A549 (cell line): ENCODE results near the gene PELI2. TPM values are rescaled to one million over a fixed set of nuclear protein-coding genes. Genes with fewer than 3 reads are reported as not detected.

Source experiments
- ATAC-seq, 2 experiments: fragments of 200-7000 bp in 1 of 2; fragments of >200 bp in 1 of 2; cut with Nextera tagmentation in 1 of 2; cut with Tn5 transposase in 1 of 2; 3 replicates each; pipeline versions ENCODE4 v1.8.0 to v1.9.1; 2018 to 2020; ENCODE audit warnings: mild to moderate bottlenecking in 1 of 2, moderate library complexity in 1 of 2
- CTCF ChIA-PET: fragments of 300-600 bp; sonication (Branson Sonifier 250); formaldehyde crosslinking; extraction: SDS; loops from one replicate; lab custom pipeline; 2021; ENCODE audit warnings: antibody characterized with exemption, inconsistent platforms; lab: Yijun Ruan, JAX
- POLR2A ChIA-PET: fragments of 350-600 bp; formaldehyde crosslinking; extraction: SDS; loops from one replicate; lab custom pipeline; 2021; ENCODE audit warnings: antibody characterized with exemption, inconsistent platforms; lab: Yijun Ruan, JAX
- DNase-seq, 2 experiments: peaks; one replicate each; pipeline versions ENCODE4 v3.0.0 to v3.0.0-alpha.2; 2011 to 2016; ENCODE audit warnings: low read depth in 1 of 2, low spot score in 1 of 2
- FAIRE-seq: peaks from 2 replicates; lab custom pipeline; 2011; peaks lifted over from hg19 to GRCh38; lab: Jason Lieb, UNC
- H3K27ac ChIP-seq, 2 experiments: fragments of >200 bp; sonication (Bioruptor Twin); formaldehyde crosslinking; 3 replicates each; pipeline ENCODE4 v1.5.1; 2016 to 2017
- H3K4me1 ChIP-seq: fragments of >200 bp; sonication (Bioruptor Twin); formaldehyde crosslinking; 3 replicates; pipeline ENCODE4 v1.6.1; 2016
- H3K4me2 ChIP-seq: fragments of >200 bp; sonication (Bioruptor Twin); formaldehyde crosslinking; 3 replicates; pipeline ENCODE4 v1.6.1; 2016
- H3K4me3 ChIP-seq: fragments of >200 bp; sonication (Bioruptor Twin); formaldehyde crosslinking; 3 replicates; pipeline ENCODE4 v1.5.1; 2016
- H3K9me3 ChIP-seq: fragments of >200 bp; sonication (Bioruptor Twin); formaldehyde crosslinking; 3 replicates; pipeline ENCODE4 v1.6.1; 2016
- CBX8 ChIP-seq: fragments of 200-600 bp; sonication (generic); IDR thresholded peaks from 2 replicates; pipeline ENCODE4 v1.6.1; 2016
- CEBPB ChIP-seq, 2 experiments: fragments of >200 bp in 1 of 2; sonication (Bioruptor Twin) in 1 of 2; formaldehyde crosslinking in 1 of 2; IDR thresholded peaks; 2 replicates each; pipeline ENCODE4 v1.6.1; 2012 to 2016
- E2F6 ChIP-seq: IDR thresholded peaks from 2 replicates; pipeline ENCODE4 v1.6.1; 2012; ENCODE audit warnings: low read depth, borderline replicate concordance
- ELK1 ChIP-seq: fragments of 150-350 bp; IDR thresholded peaks from 2 replicates; pipeline ENCODE4 v1.6.1; 2014; ENCODE audit warnings: low read depth, mild to moderate bottlenecking, low read length
- FOSL2 ChIP-seq, 2 experiments: fragments of 450-650 bp in 1 of 2; fragments of >200 bp in 1 of 2; sonication (Bioruptor Twin) in 1 of 2; formaldehyde crosslinking; IDR thresholded peaks; 2 replicates each; pipeline versions ENCODE4 v1.5.0 to v1.6.1; 2016 to 2020; ENCODE audit warnings: mild to moderate bottlenecking in 1 of 2, moderate library complexity in 1 of 2
- JUNB ChIP-seq: fragments of >200 bp; sonication (Bioruptor Twin); formaldehyde crosslinking; IDR thresholded peaks from 2 replicates; pipeline ENCODE4 v1.6.1; 2016
- KDM1A ChIP-seq: fragments of 200-600 bp; sonication (generic); IDR thresholded peaks from 2 replicates; pipeline ENCODE4 v1.6.1; 2016; ENCODE audit warnings: low read depth, mild to moderate bottlenecking
- MAFK ChIP-seq: fragments of 450-650 bp; IDR thresholded peaks from 2 replicates; pipeline ENCODE4 v1.6.1; 2014; ENCODE audit not compliant: partially characterized antibody
- NFE2L2 ChIP-seq: fragments of 150-350 bp; conservative IDR thresholded peaks from 2 replicates; pipeline ENCODE4 v1.6.1; 2014; ENCODE audit warnings: low read length
- PBX3 ChIP-seq: IDR thresholded peaks from 2 replicates; pipeline ENCODE4 v1.6.1; 2012
- RCOR1 ChIP-seq: fragments of 150-350 bp; IDR thresholded peaks from 2 replicates; pipeline ENCODE4 v1.6.1; 2014; ENCODE audit warnings: antibody characterized with exemption, low read length, low read depth
- SREBF2 ChIP-seq: fragments of 450-650 bp; IDR thresholded peaks from 2 replicates; pipeline ENCODE4 v1.6.1; 2014; ENCODE audit warnings: mild to moderate bottlenecking, moderate library complexity
- ZFP36 ChIP-seq: fragments of 450-650 bp; IDR thresholded peaks from 2 replicates; pipeline ENCODE4 v1.6.1; 2014; ENCODE audit warnings: borderline replicate concordance; ENCODE audit not compliant: partially characterized antibody
- ZNF302 ChIP-seq: fragments of 250-450 bp; sonication (Bioruptor Pico); IDR thresholded peaks from 2 replicates; pipeline ENCODE4 v1.9.0; 2021; ENCODE audit warnings: inconsistent platforms, mild to moderate bottlenecking, moderate library complexity
- WGBS: methylation state at CpG from one replicate; pipeline ENCODE4 v1.1.6; 2017; ENCODE audit errors: missing lambda C conversion rate; 5-methylcytosine and 5-hydroxymethylcytosine counted together
- polyA plus RNA-seq, 4 experiments: library from polyadenylated mRNA; depleted of rRNA in 3 of 4; stranded (reverse); fragments of >200 nt; fragmentation: RNase III in 1 of 4; extraction: RNeasy Plus Mini Kit Qiagen cat#74134 plus additional on column Dnase treatment in 1 of 4; gene quantifications; 2 replicates in 3 of 4; 3 replicates in 1 of 4; pipeline ENCODE4 v1.2.3, GENCODE V29; 2011 to 2017
- TF ChIP-seq, protein P1 (sequence below): fragments of >200 bp; sonication (Bioruptor Twin); formaldehyde crosslinking; IDR thresholded peaks from 3 replicates; pipeline ENCODE4 v1.6.1; 2016
- TF ChIP-seq, protein P2 (sequence below): fragments of 200-600 bp; sonication (generic); IDR thresholded peaks from 2 replicates; pipeline ENCODE4 v1.6.1; 2016; ENCODE audit warnings: antibody characterized with exemption, mild to moderate bottlenecking, moderate library complexity

Gene PELI2
- polyA plus RNA-seq, 2 of the 4 experiments (the other 2 are of a cell fraction), result 0.93 to 7.2 TPM

- 83% methylated on average over 2 of the region's 2 CpGs for WGBS
- no peak for ATAC-seq
- no peak for DNase-seq
- Histone ChIP-seq H3K4me1 (no peaks in the 10 kb centered on the region), H3K4me3 (no peak overlapping the region)
- no peak for TF ChIP-seq ELK1
- no peak for TF ChIP-seq FOSL2 (IDR thresholded peaks at IDR 0.05)
- TF ChIP-seq FOSL2 (CRISPR knock-in tag; IDR thresholded peaks at IDR 0.05), result no peak
- TF ChIP-seq JUNB, result no peak
- TF ChIP-seq, protein P1, sequence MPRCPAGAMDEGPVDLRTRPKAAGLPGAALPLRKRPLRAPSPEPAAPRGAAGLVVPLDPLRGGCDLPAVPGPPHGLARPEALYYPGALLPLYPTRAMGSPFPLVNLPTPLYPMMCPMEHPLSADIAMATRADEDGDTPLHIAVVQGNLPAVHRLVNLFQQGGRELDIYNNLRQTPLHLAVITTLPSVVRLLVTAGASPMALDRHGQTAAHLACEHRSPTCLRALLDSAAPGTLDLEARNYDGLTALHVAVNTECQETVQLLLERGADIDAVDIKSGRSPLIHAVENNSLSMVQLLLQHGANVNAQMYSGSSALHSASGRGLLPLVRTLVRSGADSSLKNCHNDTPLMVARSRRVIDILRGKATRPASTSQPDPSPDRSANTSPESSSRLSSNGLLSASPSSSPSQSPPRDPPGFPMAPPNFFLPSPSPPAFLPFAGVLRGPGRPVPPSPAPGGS, result no peak
- no peak for TF ChIP-seq CEBPB (IDR thresholded peaks at IDR 0.05)
- TF ChIP-seq ZFP36, result no peak
- TF ChIP-seq, protein P2, sequence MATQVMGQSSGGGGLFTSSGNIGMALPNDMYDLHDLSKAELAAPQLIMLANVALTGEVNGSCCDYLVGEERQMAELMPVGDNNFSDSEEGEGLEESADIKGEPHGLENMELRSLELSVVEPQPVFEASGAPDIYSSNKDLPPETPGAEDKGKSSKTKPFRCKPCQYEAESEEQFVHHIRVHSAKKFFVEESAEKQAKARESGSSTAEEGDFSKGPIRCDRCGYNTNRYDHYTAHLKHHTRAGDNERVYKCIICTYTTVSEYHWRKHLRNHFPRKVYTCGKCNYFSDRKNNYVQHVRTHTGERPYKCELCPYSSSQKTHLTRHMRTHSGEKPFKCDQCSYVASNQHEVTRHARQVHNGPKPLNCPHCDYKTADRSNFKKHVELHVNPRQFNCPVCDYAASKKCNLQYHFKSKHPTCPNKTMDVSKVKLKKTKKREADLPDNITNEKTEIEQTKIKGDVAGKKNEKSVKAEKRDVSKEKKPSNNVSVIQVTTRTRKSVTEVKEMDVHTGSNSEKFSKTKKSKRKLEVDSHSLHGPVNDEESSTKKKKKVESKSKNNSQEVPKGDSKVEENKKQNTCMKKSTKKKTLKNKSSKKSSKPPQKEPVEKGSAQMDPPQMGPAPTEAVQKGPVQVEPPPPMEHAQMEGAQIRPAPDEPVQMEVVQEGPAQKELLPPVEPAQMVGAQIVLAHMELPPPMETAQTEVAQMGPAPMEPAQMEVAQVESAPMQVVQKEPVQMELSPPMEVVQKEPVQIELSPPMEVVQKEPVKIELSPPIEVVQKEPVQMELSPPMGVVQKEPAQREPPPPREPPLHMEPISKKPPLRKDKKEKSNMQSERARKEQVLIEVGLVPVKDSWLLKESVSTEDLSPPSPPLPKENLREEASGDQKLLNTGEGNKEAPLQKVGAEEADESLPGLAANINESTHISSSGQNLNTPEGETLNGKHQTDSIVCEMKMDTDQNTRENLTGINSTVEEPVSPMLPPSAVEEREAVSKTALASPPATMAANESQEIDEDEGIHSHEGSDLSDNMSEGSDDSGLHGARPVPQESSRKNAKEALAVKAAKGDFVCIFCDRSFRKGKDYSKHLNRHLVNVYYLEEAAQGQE, result no peak
- TF ChIP-seq KDM1A, result no peak
- TF ChIP-seq ZNF302, result no peak
- no peak for TF ChIP-seq NFE2L2
- TF ChIP-seq MAFK, result no peak
- TF ChIP-seq, all 56 proteins: peak for 0
- Histone ChIP-seq H3K9me3 (peaks cover 6% of the 10 kb centered on the region; the same call in 1 of the 3 replicates), H3K4me2 (no peak overlapping the region), H3K27ac (no peak overlapping the region)
- POLR2A ChIA-PET, result no interaction called here
- no peak for FAIRE-seq
- CTCF ChIA-PET, result interaction anchor here (2.6 kb wide), 1 partner anchor 16 kb away, joined by 10 read pairs; no protein-coding TSS in a partner anchor
These were observed 206.2 kb downstream of the PELI2 start for GRCh38 chr14:56324454-56324853.

- H3K27ac ChIP-seq, result no peak overlapping the region
- 0 out of 3 replicates have a peak, but pooled peaks cover 4% of the 10 kb centered on the region for H3K9me3 ChIP-seq
- CTCF ChIA-PET, result interaction anchor here (1.2 to 2.6 kb wide), 2 partner anchors 15 to 187 kb away, joined by 3 to 10 read pairs; no protein-coding TSS in a partner anchor
- ATAC-seq, result no peak
- H3K4me3 ChIP-seq, result no peak overlapping the region
- TF ChIP-seq KDM1A (no peak), E2F6 (no peak), RCOR1 (no peak), FOSL2 (IDR thresholded peaks at IDR 0.05) (no peak), FOSL2 (CRISPR knock-in tag; IDR thresholded peaks at IDR 0.05) (no peak), CBX8 (no peak), SREBF2 (no peak), PBX3 (no peak)
- H3K4me1 ChIP-seq, result no peaks in the 10 kb centered on the region
- no peak overlapping the region for H3K4me2 ChIP-seq
- DNase-seq, result no peak
- WGBS, result 64% methylated on average over 5 of the region's 5 CpGs
- POLR2A ChIA-PET, result no interaction called here
- no peak for FAIRE-seq
These were observed 206.9 kb downstream of the PELI2 start for GRCh38 chr14:56324856-56325699.
